Mucosa of descending colon (tissue), 3 donors: ENCODE data around the gene TUBA8. TPM values are rescaled to one million over a fixed set of nuclear protein-coding genes. Genes with fewer than 3 reads are reported as not detected.
"Not testable (repeated sequence)": the region's sequence is repeated elsewhere in the genome, so short reads cannot be mapped to it uniquely, and the experiment has no call there.

Experiments used
- ATAC-seq: fragments of 200-7000 bp; cut with Tn5 transposase; one replicate; pipeline ENCODE4 v1.9.1; 2020; ENCODE audit warnings: mild to moderate bottlenecking, moderate library complexity
- DNase-seq, 3 donors: peaks; one replicate each; pipeline ENCODE4 v3.0.0-alpha.2; 2020
- H3K36me3 ChIP-seq: fragments of 200-600 bp; one replicate; pipeline ENCODE4 v1.8.0; 2021; ENCODE audit warnings: low read depth, mild to moderate bottlenecking
- H3K4me1 ChIP-seq: fragments of 200-600 bp; one replicate; pipeline ENCODE4 v1.8.0; 2021; ENCODE audit warnings: low read depth, mild to moderate bottlenecking
- H3K4me3 ChIP-seq: fragments of 200-600 bp; one replicate; pipeline ENCODE4 v1.8.0; 2021; ENCODE audit warnings: mild to moderate bottlenecking
- H3K9me3 ChIP-seq: fragments of 200-600 bp; one replicate; pipeline ENCODE4 v1.8.0; 2021; ENCODE audit warnings: mild to moderate bottlenecking
- intact Hi-C, 2 donors: fragments of 100-400 bp; cut with DNase I in 1 of 2; cut with micrococcal nuclease in 1 of 2; formaldehyde crosslinking; loops; one replicate each; pipeline versions ENCODE4 v1.11.0 to v1.11.1; 2022; cut with DNase I, micrococcal nuclease
- total RNA-seq, 3 donors: library from RNA; stranded (reverse); fragmentation: NEBNext Ultra II Directional in 2 of 3; extraction: Animal tissue kit (Norgen Biotek cat#: 25700) in 2 of 3; gene quantifications; one replicate each; pipeline versions ENCODE4 v1.2.1 to v1.2.4, GENCODE V29; 2021 to 2023
- TF ChIP-seq, protein P1 (sequence below): fragments of 200-600 bp; IDR thresholded peaks from one replicate; pipeline ENCODE4 v1.8.0; 2022; ENCODE audit warnings: antibody characterized with exemption, mild to moderate bottlenecking
- donor health status: DM: no; HTN: no; CAD: no; lungs with moderate emphysema.
- donor health status: DM: no; HTN: no; CAD: no.
- donor health status: DM: no; HTN: yes; CAD: no.

The TUBA8 gene
- total RNA-seq, 3 donors from 2014 or later, result 2.7 to 4.7 (median 3.3) TPM

DNA sequence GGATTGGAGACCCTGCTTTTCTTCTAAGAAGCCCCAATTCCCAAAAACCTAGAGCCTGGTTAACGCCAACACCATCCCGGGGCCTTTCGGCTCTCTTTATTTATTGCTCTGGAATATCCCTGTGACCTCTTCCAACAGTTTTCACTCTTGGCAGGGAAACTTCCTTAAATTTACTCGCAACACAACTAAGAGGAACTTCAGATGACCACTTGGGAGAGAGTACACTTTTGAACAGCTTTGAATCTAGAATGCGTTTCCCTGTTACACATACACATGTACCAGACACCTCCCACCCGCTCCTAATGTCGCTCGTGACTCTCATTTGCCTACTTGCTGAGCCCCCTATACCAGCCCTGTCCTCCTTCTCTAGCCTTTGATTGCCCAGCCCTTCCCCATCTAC lies 19.4 kb downstream of the TUBA8 start:
- Histone ChIP-seq H3K4me1 (no peaks in the 10 kb centered on the region), H3K9me3 (no peaks in the 10 kb centered on the region), H3K36me3 (no peaks in the 10 kb centered on the region), H3K4me3 (no peak overlapping the region)
- TF ChIP-seq, protein P1, sequence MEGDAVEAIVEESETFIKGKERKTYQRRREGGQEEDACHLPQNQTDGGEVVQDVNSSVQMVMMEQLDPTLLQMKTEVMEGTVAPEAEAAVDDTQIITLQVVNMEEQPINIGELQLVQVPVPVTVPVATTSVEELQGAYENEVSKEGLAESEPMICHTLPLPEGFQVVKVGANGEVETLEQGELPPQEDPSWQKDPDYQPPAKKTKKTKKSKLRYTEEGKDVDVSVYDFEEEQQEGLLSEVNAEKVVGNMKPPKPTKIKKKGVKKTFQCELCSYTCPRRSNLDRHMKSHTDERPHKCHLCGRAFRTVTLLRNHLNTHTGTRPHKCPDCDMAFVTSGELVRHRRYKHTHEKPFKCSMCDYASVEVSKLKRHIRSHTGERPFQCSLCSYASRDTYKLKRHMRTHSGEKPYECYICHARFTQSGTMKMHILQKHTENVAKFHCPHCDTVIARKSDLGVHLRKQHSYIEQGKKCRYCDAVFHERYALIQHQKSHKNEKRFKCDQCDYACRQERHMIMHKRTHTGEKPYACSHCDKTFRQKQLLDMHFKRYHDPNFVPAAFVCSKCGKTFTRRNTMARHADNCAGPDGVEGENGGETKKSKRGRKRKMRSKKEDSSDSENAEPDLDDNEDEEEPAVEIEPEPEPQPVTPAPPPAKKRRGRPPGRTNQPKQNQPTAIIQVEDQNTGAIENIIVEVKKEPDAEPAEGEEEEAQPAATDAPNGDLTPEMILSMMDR, result no peak
- ATAC-seq (no peak), DNase-seq (no peak)
- intact Hi-C loops, result no loop called here

DNA sequence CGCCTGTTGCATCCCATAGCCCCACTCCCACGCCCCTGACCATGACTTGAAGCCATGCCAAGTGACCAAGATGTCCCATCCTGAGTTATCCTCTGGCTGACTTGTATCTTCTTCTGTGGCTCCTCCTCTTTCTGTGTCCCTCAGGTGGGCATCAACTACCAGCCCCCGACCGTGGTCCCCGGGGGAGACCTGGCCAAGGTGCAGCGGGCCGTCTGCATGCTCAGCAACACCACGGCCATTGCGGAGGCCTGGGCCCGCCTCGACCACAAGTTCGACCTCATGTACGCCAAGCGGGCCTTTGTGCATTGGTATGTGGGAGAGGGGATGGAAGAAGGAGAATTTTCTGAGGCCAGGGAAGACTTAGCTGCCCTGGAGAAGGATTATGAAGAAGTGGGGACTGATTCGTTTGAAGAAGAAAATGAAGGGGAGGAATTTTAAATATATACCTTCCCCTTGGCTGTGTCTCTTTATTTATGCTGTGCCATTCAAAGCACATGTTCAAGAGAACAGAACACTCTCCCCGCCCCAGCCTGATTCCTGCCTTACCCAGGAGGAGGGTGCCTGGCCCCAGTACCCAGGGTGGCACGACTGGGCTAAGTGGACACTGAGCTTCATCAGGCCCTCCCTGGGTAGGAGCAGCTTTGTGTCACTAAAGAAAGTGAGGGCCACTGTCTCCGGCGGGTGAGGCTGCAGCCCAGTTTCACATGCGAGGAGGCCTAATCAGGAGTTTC lies 20.3 kb downstream of the TUBA8 start:
- Histone ChIP-seq H3K9me3 (no peaks in the 10 kb centered on the region), H3K4me1 (no peaks in the 10 kb centered on the region), H3K36me3 (no peaks in the 10 kb centered on the region), H3K4me3 (no peak overlapping the region)
- DNase-seq (no peak), ATAC-seq (no peak)
- intact Hi-C loops, result no loop called here
- TF ChIP-seq, protein P1, result no peak

DNA sequence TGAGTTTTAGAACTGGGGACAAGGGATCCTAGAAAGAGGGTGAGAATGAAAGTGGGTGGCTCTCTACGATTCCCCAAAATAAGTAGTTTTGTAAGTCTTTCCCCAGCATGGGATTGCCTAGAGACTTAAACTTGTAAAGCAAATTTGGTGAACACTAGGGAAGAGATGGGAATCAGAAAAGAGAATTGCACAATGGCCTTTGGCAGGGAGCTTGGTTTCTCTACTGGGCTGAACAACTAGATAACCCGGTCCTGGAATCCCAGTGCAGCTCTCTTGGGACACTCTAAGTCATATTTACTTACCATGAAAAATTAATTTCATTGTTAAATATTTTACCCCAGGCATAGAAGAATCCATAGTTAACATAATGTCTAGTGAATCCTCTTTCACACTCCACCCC lies 22.8 kb downstream of the TUBA8 start:
- Histone ChIP-seq H3K4me1 (no peaks in the 10 kb centered on the region), H3K9me3 (no peaks in the 10 kb centered on the region), H3K4me3 (no peak overlapping the region), H3K36me3 (no peaks in the 10 kb centered on the region)
- DNase-seq (no peak), ATAC-seq (no peak)
- intact Hi-C loops, result no loop called here
- TF ChIP-seq, protein P1, result no peak

DNA sequence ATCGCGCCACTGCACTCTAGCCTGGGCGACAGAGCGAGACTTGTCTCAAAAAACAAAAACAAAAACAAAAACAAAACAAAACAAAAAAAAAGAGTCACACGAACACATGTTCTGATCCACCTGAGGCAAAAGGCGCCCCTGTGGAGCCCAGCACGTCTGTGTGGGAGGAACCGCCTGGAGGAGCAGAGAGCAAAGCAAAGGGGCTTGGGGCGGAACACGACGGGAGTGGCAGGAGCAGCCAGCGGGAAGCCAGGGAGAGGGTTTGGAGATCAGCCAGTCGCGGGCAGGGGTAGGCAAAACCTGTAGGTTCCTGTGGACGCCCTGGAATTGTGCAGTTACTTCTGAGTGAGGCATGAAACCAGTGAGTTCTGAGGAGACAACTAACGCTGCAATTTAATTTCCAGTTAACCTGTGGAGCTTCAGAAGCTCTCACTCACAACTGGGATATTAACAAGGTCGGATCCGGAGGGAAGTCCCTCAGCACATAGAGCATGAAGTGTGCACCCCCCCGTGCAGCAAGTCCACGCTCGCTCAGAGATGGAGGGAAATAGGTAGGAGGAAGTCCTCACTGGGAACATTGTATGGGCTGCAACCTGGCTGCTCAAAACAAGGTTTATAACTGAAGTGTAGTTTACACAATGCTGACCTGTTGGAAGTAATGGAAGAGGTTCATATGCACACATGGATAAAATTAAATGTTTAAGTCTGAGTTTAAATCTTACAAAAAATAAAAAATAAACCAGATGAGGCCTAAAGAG lies 26.1 kb downstream of the TUBA8 start:
- intact Hi-C loops, result no loop called here
- no peaks in the 10 kb centered on the region for H3K9me3 ChIP-seq
- ATAC-seq (no peak), DNase-seq (no peak)
- no peak overlapping the region for H3K4me3 ChIP-seq
- H3K4me1 ChIP-seq, result no peaks in the 10 kb centered on the region
- H3K36me3 ChIP-seq, result no peaks in the 10 kb centered on the region
- TF ChIP-seq, protein P1, result no peak

DNA sequence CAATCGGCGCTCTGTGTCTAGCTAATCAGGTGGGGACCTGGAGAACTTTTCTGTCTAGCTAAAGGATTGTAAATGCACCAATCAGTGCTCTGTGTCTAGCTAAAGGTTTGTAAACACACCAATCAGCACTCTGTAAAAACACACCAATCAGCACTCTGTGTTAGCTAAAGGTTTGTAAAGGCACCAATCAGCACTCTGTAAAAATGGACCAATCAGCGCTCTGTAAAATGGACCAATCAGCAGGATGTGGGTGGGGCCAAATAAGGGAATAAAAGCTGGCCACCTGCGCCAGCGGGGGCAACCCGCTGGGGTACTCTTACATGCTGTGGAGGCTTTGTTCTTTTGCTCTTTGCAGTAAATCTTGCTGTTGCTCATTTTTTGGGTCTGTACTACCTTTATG lies 30.4 kb downstream of the TUBA8 start:
- H3K4me3 ChIP-seq, intact Hi-C loops, H3K4me1 ChIP-seq, ATAC-seq, H3K36me3 ChIP-seq, H3K9me3 ChIP-seq, DNase-seq: not testable (repeated sequence)

DNA sequence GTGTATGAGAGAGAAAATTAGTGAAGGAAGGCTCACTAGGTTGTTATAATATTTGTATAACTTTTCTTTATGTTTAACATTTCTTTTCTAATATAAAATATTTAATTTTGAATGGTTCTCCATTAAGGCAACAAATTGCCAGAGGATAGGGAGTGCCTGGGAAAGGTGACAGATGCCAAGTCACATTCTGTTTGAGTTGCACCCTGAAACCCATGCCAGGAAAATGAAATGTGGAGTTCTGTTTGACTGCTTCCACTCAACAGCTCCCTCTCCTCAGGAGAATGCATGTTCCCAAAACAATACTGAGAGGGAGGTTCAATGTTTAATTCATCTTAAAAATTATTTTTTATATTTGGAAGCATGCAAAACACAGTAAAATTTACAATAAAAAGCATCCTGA lies 33.5 kb downstream of the TUBA8 start:
- Histone ChIP-seq H3K4me3 (no peak overlapping the region), H3K9me3 (no peaks in the 10 kb centered on the region), H3K36me3 (no peaks in the 10 kb centered on the region), H3K4me1 (peaks cover 4% of the 10 kb centered on the region)
- ATAC-seq (no peak), DNase-seq (no peak)
- TF ChIP-seq, protein P1, result no peak
- intact Hi-C loops, result no loop called here
